GM21786 (cell line): Measurements from ENCODE around the gene PCDHB2.
"Not testable (repeated sequence)": the region's sequence is repeated elsewhere in the genome, so short reads cannot be mapped to it uniquely, and the experiment has no call there.

Experiments used
- ATAC-seq: cut with Tn5 transposase; IDR thresholded peaks from one replicate; pipeline ENCODE4 v1.9.1; 2021; ENCODE audit not compliant: unreplicated experiment

Gene PCDHB2

DNA sequence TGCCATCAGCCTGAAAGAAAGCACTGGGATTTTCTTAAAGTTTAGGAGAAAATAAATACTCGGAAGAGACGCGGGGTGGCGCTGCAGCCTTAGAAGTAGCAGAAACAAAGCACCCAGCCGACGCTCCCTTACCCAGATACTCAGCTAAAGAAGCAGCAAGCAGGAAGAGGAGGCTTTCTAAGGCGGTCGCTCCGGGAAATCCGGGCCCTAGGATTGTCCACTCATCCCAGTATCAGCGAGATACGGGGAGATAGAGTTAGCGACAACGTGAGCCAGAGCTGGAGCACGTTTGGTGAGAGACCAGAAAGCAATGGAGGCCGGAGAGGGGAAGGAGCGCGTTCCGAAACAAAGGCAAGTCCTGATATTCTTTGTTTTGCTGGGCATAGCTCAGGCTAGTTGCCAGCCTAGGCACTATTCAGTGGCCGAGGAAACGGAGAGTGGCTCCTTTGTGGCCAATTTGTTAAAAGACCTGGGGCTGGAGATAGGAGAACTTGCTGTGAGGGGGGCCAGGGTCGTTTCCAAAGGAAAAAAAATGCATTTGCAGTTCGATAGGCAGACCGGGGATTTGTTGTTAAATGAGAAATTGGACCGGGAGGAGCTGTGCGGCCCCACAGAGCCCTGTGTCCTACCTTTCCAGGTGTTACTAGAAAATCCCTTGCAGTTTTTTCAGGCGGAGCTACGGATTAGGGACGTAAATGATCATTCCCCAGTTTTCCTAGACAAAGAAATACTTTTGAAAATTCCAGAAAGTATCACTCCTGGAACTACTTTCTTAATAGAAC, at the start of gene PCDHB2:
TSS of gene PCDHB2 (plus strand) at position 135 of the 782 bp plus-strand sequence. CDS start at position 311, 176 bp downstream.
- ATAC-seq: no peak

DNA sequence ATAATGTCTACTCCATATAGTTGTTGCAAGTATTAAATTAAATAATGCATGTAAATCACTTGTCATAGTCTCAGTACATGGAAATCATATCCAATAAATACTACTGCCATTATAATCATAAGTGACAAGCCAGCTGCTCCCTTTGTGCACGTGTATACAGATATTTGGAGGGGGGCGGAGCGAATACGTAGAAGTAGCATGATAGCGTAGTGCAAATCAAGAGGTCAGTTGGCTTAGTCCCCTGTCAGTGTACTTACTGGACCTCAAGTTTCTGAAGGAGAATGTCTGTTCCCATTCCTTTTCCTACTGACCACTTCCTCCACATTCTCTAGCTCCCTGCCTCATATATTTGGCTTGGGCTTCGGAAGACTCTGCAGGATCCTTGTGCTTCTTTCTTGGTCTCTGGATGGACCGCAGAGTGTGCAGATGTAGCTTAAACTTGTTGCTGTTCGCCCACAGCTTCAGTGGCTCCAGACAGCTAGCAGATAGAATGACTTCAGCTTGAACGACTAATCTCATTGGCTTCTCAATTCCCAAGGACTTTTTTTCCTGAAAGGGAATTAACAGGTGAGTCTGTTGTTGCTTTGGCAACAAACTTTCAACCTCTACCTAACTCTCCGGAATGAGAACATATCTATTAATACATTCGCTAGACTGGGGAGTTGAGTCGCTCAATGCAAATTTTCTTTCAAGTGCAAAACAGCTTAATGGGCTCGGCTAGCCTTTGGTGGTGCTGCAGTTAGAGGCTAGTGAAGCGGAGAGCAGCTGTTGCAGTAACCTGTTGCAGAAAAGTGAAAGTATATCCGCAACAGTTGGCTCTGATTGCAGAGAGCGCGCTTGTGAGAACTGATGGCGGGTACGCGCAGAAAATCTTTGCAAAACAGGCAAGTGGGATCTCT, 43.5 kb upstream of the PCDHB2 start, which contains the start of gene PCDHB1:
TSS of gene PCDHB1 (plus strand) at position 753 of the 899 bp plus-strand sequence. CDS start at position 850, 97 bp downstream.
- no peak for ATAC-seq

DNA sequence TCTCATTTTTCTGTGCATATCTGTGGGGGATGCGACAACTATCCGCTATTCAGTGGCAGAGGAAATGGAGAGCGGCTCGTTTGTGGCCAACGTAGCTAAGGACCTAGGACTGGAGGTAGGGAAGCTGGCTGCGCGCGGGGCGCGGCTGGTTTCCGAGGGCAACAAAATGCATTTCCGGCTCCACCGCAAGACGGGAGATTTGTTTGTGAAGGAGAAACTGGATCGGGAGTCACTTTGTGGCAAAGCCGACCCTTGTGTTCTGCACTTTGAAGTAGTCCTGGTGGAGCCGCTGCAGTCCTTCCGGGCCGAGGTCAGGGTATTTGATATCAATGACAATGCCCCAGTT, 42.9 kb upstream of the PCDHB2 start:
- no peak for ATAC-seq

DNA sequence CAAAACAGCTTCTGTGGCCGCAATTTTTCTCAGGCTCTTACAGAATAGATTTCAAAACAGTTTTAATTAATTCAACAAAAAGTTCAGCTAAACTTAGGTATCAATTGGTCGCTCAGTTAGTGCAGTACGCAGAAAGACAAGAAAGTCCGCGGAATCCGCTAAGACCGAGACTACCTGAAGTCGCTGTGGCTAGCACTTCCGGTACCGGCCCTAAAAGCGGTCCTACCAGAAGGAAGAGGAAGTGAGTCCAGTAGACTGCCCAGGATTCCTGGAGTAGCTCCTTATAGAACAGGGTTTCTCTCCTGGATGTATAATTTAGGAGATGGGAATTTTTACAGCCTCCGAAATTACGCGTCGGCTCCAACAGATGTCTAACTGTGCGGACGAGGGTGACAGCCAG, 16.6 kb upstream of the PCDHB2 start:
- ATAC-seq: no peak

DNA sequence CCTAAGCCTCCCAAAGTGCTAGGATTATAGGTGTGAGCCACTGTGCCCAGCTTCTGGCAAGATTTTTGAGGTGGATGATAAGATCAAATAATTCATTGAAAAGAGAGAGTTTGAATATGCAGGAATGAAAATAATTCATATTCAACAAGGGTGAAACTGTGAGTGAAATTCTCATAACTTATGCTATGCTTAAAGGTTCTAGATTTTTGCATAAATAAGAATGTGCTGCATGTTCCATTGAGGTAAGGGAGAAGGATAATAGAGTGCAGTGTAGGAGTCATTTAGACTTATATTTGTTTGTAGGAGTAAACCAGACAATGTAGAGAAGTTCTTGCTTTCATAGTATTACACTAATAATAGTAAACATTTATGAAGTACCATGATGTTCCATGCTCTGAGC, 12.2 kb upstream of the PCDHB2 start:
- no peak for ATAC-seq

DNA sequence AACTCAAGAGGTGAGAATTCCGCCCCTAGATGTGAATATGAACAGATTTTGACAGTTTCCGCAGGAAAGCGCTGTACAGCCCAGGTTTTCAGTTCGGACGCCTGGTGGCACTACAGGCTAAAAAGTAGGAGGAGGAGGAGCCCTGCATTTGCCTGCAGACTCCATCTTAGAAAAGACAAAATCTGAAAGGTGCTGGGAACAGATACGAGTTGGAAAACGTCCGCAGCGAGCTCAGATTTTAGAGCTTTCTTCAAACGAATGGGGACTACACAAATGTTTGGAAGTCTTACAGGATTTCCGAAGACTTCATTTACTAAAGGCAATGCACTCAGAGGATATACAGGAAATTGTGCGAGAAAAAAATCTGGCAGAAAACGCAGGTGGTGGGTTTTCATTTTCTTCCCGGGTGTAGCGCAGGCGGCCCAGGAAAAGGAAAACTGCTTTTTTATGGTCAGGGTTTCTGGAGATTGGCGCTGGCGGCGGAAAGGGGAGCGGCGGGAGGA, 9.9 kb upstream of the PCDHB2 start:
- no peak for ATAC-seq

DNA sequence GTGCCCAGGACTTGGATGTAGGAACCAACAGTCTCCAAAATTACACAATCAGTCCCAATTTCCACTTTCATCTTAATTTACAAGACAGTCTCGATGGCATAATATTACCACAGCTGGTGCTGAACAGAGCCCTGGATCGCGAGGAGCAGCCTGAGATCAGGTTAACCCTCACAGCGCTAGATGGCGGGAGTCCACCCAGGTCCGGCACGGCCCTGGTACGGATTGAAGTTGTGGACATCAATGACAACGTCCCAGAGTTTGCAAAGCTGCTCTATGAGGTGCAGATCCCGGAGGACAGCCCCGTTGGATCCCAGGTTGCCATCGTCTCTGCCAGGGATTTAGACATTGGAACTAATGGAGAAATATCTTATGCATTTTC, 837 bp downstream of the PCDHB2 start:
- no peak for ATAC-seq

DNA sequence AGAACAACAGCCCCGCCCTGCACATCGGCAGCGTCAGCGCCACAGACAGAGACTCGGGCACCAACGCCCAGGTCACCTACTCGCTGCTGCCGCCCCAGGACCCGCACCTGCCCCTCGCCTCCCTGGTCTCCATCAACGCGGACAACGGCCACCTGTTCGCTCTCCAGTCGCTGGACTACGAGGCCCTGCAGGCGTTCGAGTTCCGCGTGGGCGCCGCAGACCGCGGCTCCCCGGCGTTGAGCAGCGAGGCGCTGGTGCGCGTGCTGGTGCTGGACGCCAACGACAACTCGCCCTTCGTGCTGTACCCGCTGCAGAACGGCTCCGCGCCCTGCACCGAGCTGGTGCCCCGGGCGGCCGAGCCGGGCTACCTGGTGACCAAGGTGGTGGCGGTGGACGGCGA, 1.8 kb downstream of the PCDHB2 start:
- ATAC-seq: not testable (repeated sequence)

DNA sequence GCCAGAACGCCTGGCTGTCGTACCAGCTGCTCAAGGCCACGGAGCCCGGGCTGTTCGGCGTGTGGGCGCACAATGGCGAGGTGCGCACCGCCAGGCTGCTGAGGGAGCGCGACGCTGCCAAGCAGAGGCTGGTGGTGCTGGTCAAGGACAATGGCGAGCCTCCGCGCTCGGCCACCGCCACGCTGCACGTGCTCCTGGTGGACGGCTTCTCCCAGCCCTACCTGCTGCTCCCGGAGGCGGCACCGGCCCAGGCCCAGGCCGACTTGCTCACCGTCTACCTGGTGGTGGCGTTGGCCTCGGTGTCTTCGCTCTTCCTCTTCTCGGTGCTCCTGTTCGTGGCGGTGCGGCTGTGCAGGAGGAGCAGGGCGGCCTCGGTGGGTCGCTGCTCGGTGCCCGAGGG, 2.2 kb downstream of the PCDHB2 start:
- not testable (repeated sequence) for ATAC-seq

DNA sequence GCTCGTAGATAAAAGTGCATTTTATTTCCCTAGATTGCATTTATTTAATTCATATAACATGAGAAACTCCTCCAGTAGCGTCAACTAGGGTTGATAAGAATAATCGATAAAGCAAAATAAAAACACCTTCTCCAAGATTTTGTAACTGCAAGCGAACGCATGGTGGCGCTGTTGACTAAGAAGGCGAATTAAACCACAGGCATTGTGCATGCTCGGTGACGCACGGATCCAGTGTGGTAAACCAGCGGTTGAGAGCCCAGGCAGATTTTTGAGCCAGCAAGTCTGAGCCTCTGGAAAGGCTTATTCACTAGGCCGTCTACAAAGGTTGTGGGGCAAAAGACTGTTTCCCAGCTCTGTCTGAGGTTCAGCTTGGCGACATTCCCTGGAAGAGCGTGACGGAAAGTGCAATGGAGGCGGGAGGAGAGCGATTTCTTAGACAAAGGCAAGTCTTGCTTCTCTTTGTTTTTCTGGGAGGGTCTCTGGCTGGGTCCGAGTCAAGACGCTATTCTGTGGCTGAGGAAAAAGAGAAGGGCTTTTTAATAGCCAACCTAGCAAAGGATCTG, 5.9 kb downstream of the PCDHB2 start, which contains the start of gene PCDHB3:
TSS of gene PCDHB3 (plus strand) at position 231 of the 563 bp plus-strand sequence. CDS start at position 408, 177 bp downstream.
- no peak for ATAC-seq

DNA sequence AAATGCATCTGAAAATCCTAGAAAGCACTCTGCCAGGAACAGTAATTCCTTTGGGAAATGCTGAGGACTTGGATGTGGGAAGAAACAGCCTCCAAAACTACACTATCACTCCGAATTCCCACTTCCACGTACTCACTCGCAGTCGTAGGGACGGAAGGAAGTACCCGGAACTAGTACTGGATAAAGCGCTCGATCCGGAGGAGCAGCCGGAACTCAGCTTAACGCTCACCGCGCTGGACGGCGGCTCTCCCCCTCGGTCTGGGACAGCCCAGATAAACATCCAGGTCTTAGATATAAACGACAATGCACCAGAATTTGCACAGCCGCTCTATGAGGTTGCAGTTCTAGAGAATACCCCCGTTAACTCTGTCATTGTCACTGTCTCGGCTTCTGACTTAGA, 6.6 kb downstream of the PCDHB2 start:
- no peak for ATAC-seq

DNA sequence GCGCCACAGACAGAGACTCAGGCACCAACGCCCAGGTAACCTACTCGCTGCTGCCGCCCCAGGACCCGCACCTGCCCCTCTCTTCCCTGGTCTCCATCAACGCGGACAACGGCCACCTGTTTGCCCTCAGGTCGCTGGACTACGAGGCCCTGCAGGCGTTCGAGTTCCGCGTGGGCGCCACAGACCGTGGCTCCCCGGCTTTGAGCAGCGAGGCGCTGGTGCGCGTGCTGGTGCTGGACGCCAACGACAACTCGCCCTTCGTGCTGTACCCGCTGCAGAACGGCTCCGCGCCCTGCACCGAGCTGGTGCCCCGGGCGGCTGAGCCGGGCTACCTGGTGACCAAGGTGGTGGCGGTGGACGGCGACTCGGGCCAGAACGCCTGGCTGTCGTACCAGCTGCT, 7.7 kb downstream of the PCDHB2 start:
- ATAC-seq: not testable (repeated sequence)

DNA sequence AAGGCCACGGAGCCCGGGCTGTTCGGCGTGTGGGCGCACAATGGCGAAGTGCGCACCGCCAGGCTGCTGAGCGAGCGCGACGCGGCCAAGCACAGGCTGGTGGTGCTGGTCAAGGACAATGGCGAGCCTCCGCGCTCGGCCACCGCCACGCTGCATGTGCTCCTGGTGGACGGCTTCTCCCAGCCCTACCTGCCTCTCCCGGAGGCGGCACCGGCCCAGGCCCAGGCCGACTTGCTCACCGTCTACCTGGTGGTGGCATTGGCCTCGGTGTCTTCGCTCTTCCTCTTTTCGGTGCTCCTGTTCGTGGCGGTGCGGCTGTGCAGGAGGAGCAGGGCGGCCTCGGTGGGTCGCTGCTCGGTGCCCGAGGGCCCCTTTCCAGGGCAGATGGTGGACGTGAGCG, 8.1 kb downstream of the PCDHB2 start:
- ATAC-seq: not testable (repeated sequence)

DNA sequence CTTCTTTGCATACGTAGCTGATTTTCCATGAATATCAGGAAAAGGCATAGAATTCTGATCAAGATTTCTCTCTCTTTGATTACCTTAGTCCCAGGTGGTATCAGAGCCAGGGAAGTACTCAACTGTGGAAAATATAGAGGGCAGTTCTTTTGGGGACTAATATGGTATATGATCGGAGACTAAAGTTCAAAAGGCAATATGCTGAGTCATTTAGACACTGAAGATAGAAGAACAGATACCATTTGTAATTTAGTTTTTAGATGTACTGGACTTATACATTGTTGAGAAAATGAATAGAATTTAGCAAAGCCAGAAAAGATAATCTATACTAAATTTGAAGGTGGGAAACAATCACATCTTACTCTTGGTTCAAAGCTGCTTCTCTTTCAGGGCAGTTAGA, 10.9 kb downstream of the PCDHB2 start:
- no peak for ATAC-seq

DNA sequence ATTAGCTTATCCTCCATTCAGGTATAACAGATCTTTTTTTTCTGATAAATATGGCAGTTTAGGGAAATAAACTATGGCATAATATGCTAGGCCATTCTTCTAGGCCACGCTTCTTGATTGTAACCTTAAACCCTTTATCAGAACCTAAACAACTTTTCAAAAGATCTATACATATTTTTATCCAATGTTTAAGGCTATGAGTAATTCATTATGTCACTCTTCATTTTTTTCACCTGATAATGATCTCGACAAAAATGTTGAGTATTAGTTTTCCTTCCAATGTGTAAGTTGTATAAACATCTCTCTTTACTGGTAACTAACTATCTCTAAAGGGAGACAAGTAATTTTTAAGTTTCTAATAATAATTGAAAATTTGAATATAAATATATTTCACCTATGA, 24.8 kb downstream of the PCDHB2 start:
- no peak for ATAC-seq

DNA sequence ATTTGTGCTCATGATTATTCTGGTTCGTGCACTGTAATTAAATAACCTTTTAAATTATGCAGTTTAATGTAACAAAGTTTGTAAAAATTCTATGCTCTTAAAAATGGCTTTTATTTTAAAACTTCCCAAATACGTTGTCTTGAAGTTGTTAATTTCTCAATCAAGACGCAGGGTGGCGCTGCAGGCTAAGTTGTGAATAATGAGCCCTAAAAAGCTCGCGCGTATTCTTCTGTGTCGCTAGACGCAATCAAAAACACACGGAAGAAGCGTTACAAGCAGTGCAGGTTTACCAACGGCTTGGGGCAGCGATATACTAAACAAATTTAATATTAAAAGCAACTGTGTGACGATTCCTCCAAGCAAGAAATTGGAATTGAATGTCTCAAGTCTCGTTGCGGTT, 27.1 kb downstream of the PCDHB2 start, which contains the start of gene PCDHB4:
TSS of gene PCDHB4 (plus strand) at position 256 of the 400 bp plus-strand sequence. CDS start 181 bp downstream, outside the sequence.
- no peak for ATAC-seq

DNA sequence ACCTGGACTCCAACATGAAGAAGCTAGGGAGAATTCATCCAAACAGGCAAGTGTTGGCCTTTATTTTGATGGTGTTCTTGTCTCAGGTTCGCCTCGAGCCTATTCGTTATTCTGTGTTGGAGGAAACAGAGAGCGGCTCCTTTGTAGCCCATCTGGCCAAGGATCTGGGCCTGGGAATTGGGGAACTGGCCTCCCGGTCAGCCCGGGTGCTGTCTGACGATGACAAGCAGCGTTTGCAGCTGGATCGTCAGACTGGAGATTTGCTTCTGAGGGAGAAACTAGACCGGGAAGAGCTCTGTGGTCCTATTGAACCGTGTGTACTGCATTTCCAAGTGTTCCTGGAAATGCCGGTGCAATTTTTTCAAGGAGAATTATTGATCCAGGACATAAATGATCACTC, 27.6 kb downstream of the PCDHB2 start:
- no peak for ATAC-seq

DNA sequence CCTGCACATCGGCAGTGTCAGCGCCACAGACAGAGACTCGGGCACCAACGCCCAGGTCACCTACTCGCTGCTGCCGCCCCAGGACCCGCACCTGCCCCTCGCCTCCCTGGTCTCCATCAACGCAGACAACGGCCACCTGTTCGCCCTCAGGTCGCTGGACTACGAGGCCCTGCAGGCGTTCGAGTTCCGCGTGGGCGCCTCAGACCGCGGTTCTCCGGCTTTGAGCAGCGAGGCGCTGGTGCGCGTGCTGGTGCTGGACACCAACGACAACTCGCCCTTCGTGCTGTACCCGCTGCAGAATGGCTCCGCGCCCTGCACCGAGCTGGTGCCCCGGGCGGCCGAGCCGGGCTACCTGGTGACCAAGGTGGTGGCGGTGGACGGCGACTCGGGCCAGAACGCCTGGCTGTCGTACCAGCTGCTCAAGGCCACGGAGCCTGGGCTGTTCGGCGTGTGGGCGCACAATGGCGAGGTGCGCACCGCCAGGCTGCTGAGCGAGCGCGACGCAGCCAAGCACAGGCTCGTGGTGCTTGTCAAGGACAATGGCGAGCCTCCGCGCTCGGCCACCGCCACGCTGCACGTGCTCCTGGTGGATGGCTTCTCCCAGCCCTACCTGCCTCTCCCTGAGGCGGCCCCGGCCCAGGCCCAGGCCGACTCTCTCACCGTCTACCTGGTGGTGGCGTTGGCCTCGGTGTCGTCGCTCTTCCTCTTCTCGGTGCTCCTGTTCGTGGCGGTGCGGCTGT, 29.2 kb downstream of the PCDHB2 start:
- not testable (repeated sequence) for ATAC-seq

DNA sequence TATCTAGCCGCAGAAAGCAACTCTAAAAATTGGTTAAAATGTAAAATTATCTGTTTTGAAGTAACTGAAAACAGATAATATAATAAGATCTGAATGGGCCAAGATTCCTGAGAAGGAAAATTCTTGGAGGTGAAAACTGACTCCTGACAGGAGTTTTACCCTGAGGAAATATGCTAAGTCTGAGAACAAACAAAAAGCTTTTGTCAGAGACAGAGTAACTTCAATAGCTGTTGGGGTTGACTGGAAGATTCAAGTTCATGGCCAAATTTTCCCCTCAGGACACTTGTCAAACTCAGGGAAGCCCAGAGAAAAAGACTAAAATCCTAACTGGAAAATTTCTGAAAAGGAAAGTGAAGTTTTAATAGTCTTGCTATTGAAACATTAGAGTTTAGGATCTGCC, 32.9 kb downstream of the PCDHB2 start:
- ATAC-seq: no peak

DNA sequence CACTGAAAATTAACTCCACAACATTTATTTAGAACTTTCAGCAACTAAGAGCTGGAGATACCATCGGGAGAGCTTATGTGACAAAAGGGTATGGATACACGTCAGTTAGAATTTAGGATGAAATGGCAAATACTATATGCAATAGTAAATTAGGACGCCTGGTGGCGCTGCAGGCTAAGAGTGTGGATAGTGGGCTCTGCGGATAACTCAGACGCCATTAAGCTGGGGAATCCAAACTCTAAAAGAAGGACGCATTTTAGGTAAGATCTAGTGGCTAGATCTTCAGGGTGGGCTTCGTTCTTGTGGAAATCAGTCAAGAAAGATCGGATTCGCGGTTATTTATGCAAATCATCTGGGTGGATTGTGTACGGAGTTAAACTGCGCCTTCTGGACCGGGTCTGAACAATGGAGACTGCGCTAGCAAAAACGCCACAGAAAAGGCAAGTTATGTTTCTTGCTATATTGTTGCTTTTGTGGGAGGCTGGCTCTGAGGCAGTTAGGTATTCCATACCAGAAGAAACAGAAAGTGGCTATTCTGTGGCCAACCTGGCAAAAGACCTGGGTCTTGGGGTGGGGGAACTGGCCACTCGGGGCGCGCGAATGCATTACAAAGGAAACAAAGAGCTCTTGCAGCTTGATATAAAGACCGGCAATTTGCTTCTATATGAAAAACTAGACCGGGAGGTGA, 40.8 kb downstream of the PCDHB2 start, which contains the start of gene PCDHB5:
TSS of gene PCDHB5 (plus strand) at position 177 of the 688 bp plus-strand sequence. CDS start at position 406, 229 bp downstream.
- ATAC-seq: no peak
